ENCODE measurements around the gene PIK3AP1. TPM values are rescaled to one million over a fixed set of nuclear protein-coding genes. Genes with fewer than 3 reads are reported as not detected.

PIK3AP1 gene
- total and polyA plus RNA-seq, 2 of the 8 experiments (the other 6 are each of a cell fraction or from before 2014, with no cell fraction given), result 1.9 to 4.5 TPM

DNA sequence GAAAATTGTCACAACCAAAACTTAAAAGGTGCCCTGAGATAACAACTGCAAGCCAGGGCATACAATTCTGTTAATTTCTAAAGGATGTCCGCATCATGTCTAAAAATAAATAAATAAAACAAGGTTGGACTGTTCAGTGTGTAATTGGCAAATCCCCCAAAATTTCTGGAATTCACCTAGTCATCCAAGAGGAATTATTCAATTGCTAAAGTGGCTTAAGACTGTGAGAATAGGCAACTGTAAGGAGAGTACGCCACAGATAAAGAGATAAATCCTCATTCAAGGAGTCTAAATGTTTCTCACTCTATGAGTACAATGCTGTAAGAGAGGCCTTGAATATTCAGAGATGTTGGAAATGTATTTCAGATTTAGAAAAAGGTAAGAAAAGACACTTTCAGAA is 37.2 kb downstream of the PIK3AP1 start:
- FAIRE-seq, result no peak
- no peak for TF ChIP-seq BACH1 (IDR thresholded peaks at IDR 0.05; ENCODE audit: low read length)
- Histone ChIP-seq H3K36me3 (ENCODE audit: control insufficient read depth in 2 of 4, insufficient read depth in 4 of 4, low read length in 3 of 4) (no peaks in the 10 kb centered on the region), H2BK15ac (ENCODE audit: low read length) (no peak overlapping the region), H2BK12ac (ENCODE audit: low read depth, low read length) (no peak overlapping the region), H3K4me3 (ENCODE audit: extremely low read depth in 1 of 4, insufficient read depth in 2 of 4, low read depth in 3 of 4, low read length in 4 of 4) (no peak overlapping the region), H3K4me1 (replicated peaks in 1 of 4; ENCODE audit: control insufficient read depth in 3 of 4, insufficient read depth in 4 of 4, low read length in 3 of 4) (no peaks in the 10 kb centered on the region), H2AFZ (ENCODE audit: low read length) (no peak overlapping the region), H3K79me1 (ENCODE audit: low read depth, low read length) (no peaks in the 10 kb centered on the region; the same call in 1 of the 2 replicates), H3K4ac (replicated peaks; ENCODE audit: insufficient read length, low read depth, low read length) (no peak overlapping the region), H3K79me2 (ENCODE audit: control insufficient read depth in 1 of 2, insufficient read depth in 2 of 2, low read length in 2 of 2) (no peaks in the 10 kb centered on the region), H4K91ac (replicated peaks; ENCODE audit: insufficient read length, low read length) (no peak overlapping the region), H3K27ac (ENCODE audit: low read depth, low read length) (no peak overlapping the region), H3K23me2 (ENCODE audit: low read depth, low read length) (no peaks in the 10 kb centered on the region), H3K9ac (replicated peaks in 1 of 4; ENCODE audit: extremely low read depth in 1 of 4, low read depth in 3 of 4, low read length in 3 of 4) (no peak overlapping the region), H3K56ac (replicated peaks; ENCODE audit: insufficient read length, low read depth, low read length) (no peak overlapping the region), H3K9me3 (ENCODE audit: insufficient read depth in 2 of 2, low read depth in 1 of 2, low read length in 1 of 2) (no peaks in the 10 kb centered on the region), H3K23ac (ENCODE audit: insufficient read length) (no peak overlapping the region), H2BK5ac (ENCODE audit: low read depth, low read length) (no peak overlapping the region), H3K18ac (ENCODE audit: extremely low read depth, low read length) (no peak overlapping the region), H4K5ac (ENCODE audit: insufficient read length, low read depth, low read length) (no peak overlapping the region), H3K27me3 (replicated peaks in 1 of 4; ENCODE audit: control insufficient read depth in 3 of 4, extremely low read depth in 1 of 4, insufficient read depth in 3 of 4, low read length in 3 of 4) (no peaks in the 10 kb centered on the region), H2AK5ac (ENCODE audit: low read depth, low read length) (no peak overlapping the region), H3K4me2 (ENCODE audit: insufficient read depth in 1 of 2, low read depth in 2 of 2, low read length in 2 of 2) (no peak overlapping the region), H3K14ac (ENCODE audit: insufficient read length) (no peak overlapping the region), H4K20me1 (replicated peaks in 1 of 2; ENCODE audit: control insufficient read depth in 1 of 2, insufficient read depth in 2 of 2, low read length in 2 of 2) (no peaks in the 10 kb centered on the region), H4K8ac (ENCODE audit: extremely low read depth, insufficient read depth, low read length) (no peak overlapping the region), H2BK120ac (replicated peaks; ENCODE audit: low read depth, low read length) (no peak overlapping the region), H2BK20ac (ENCODE audit: low read length) (no peak overlapping the region)
- CTCF ChIA-PET (ENCODE audit: partially characterized antibody), result interaction anchor here (1.0 to 2.3 kb wide), 3 partner anchors 38 to 43 kb away, joined by 4 to 5 read pairs (median 5); no protein-coding TSS in a partner anchor
- DNase-seq (ENCODE audit: low read depth in 1 of 2, low spot score in 2 of 2), result no peak
- POLR2A ChIA-PET (ENCODE audit: partially characterized antibody), result no interaction called here
- WGBS, 2 experiments (ENCODE audit: extremely low coverage in 1 of 2, insufficient coverage in 1 of 2, insufficient read length in 1 of 2, insufficient replicate concordance in 2 of 2, low coverage in 1 of 2, low lambda C conversion rate in 2 of 2, missing lambda C conversion rate in 1 of 2), result 94% methylated on average over 2 of the region's 2 CpGs; no CpG with 5 or more reads in 1 of the 2 experiments

All from H1 (cell line).